Epidermal melanocyte (primary cell): Measurements from ENCODE around the gene CDK7.

Experiments
- DNase-seq: peaks from one replicate; pipeline ENCODE4 v3.0.0; 2011; ENCODE audit warnings: low spot score; ENCODE audit not compliant: insufficient read length

CDK7 gene

GRCh38 chr5:69288688-69289087 lies 54.0 kb downstream of the CDK7 start:
- no peak for DNase-seq

- DNase-seq, result no peak
Measured at GRCh38 chr5:69292306-69292705, 57.6 kb downstream of the CDK7 start.

- DNase-seq, result no peak
Measured at GRCh38 chr5:69293882-69294281, 59.2 kb downstream of the CDK7 start.

GRCh38 chr5:69295088-69295754 lies 60.5 kb downstream of the CDK7 start:
- no peak for DNase-seq

GRCh38 chr5:69299625-69300024 lies 64.9 kb downstream of the CDK7 start:
- no peak for DNase-seq

GRCh38 chr5:69300537-69301203 lies 66.0 kb downstream of the CDK7 start:
- no peak for DNase-seq

- no peak for DNase-seq
Measured at GRCh38 chr5:69305512-69305911, 70.8 kb downstream of the CDK7 start.

GRCh38 chr5:69308046-69308553 lies 73.4 kb downstream of the CDK7 start:
- DNase-seq, result no peak

GRCh38 chr5:69309380-69309779 lies 74.7 kb downstream of the CDK7 start:
- no peak for DNase-seq

- no peak for DNase-seq
Measured at GRCh38 chr5:69312459-69313160, 77.9 kb downstream of the CDK7 start.

- DNase-seq, result no peak
Measured at GRCh38 chr5:69313428-69313827, 78.7 kb downstream of the CDK7 start.

GRCh38 chr5:69315972-69316371 lies 81.3 kb downstream of the CDK7 start:
- no peak for DNase-seq

- DNase-seq, result no peak
Measured at GRCh38 chr5:69317391-69317790, 82.7 kb downstream of the CDK7 start.

- no peak for DNase-seq
Measured at GRCh38 chr5:69326365-69326764, 91.7 kb downstream of the CDK7 start.
